MCF 10A (cell line): ENCODE data around the gene DPP4. TPM values are rescaled to one million over a fixed set of nuclear protein-coding genes. Genes with fewer than 3 reads are reported as not detected.

ENCODE experiments used
- BruUV-seq: library from RNA; stranded (reverse); fragments of 400-500 nt; replicated peaks from 2 replicates; lab custom pipeline; 2021; lab: Mats Ljungman, UMichigan
- CTCF ChIA-PET: fragments of 300-600 bp; sonication (Branson Sonifier 250); formaldehyde crosslinking; extraction: SDS; loops from one replicate; lab custom pipeline; 2021; ENCODE audit warnings: antibody characterized with exemption, inconsistent platforms; lab: Yijun Ruan, JAX
- POLR2A ChIA-PET: fragments of 300-600, 350-650 bp; sonication (Branson Sonifier 250); formaldehyde crosslinking; extraction: SDS; loops from one replicate; lab custom pipeline; 2020; ENCODE audit warnings: antibody characterized with exemption, inconsistent platforms; lab: Yijun Ruan, JAX
- DNase-seq: peaks from one replicate; pipeline ENCODE4 v3.0.0-alpha.2; 2018; ENCODE audit not compliant: unreplicated experiment
- H3K27ac Mint-ChIP-seq: one replicate; pipeline ENCODE4 v1.8.0; 2022; ENCODE audit warnings: mild to moderate bottlenecking, low read depth, mixed read lengths; ENCODE audit not compliant: unreplicated experiment
- H3K27me3 Mint-ChIP-seq: one replicate; pipeline ENCODE4 v1.8.0; 2022; ENCODE audit warnings: mixed read lengths; ENCODE audit not compliant: insufficient read depth, unreplicated experiment
- H3K36me3 Mint-ChIP-seq: one replicate; pipeline ENCODE4 v1.8.0; 2022; ENCODE audit warnings: mild to moderate bottlenecking, moderate library complexity, mixed read lengths; ENCODE audit not compliant: insufficient read depth, unreplicated experiment
- H3K4me1 Mint-ChIP-seq: one replicate; pipeline ENCODE4 v1.8.0; 2022; ENCODE audit warnings: mixed read lengths; ENCODE audit not compliant: insufficient read depth, unreplicated experiment
- H3K4me3 Mint-ChIP-seq: one replicate; pipeline ENCODE4 v1.8.0; 2022; ENCODE audit warnings: mild to moderate bottlenecking, moderate library complexity, mixed read lengths; ENCODE audit not compliant: unreplicated experiment
- H3K9me3 Mint-ChIP-seq: one replicate; pipeline ENCODE4 v1.8.0; 2022; ENCODE audit warnings: mixed read lengths; ENCODE audit not compliant: unreplicated experiment
- intact Hi-C: fragments of 100-400 bp; cut with micrococcal nuclease; formaldehyde crosslinking; loops from 2 replicates; pipeline ENCODE4 v1.14.1; 2022
- total RNA-seq: library from RNA; stranded (reverse); gene quantifications from 2 replicates; pipeline ENCODE4 v1.2.3, GENCODE V29; 2022
- TF ChIP-seq, protein P1 (sequence below): fragments of 200-600 bp; IDR thresholded peaks from one replicate; pipeline ENCODE4 v1.8.0; 2022; ENCODE audit warnings: antibody characterized with exemption, mild to moderate bottlenecking; ENCODE audit not compliant: unreplicated experiment

The DPP4 gene
- total RNA-seq, 1 experiment from 2014 or later = not detected

GRCh38 chr2:161976295-161976694, 97.7 kb downstream of the DPP4 start:
- Mint-ChIP-seq H3K9me3 (no peaks in the 10 kb centered on the region), H3K4me1 (no peaks in the 10 kb centered on the region), H3K27ac (no peak overlapping the region), H3K36me3 (no peaks in the 10 kb centered on the region), H3K27me3 (peaks cover 10% of the 10 kb centered on the region), H3K4me3 (no peak overlapping the region)
- intact Hi-C loops = no loop called here
- TF ChIP-seq, protein P1, sequence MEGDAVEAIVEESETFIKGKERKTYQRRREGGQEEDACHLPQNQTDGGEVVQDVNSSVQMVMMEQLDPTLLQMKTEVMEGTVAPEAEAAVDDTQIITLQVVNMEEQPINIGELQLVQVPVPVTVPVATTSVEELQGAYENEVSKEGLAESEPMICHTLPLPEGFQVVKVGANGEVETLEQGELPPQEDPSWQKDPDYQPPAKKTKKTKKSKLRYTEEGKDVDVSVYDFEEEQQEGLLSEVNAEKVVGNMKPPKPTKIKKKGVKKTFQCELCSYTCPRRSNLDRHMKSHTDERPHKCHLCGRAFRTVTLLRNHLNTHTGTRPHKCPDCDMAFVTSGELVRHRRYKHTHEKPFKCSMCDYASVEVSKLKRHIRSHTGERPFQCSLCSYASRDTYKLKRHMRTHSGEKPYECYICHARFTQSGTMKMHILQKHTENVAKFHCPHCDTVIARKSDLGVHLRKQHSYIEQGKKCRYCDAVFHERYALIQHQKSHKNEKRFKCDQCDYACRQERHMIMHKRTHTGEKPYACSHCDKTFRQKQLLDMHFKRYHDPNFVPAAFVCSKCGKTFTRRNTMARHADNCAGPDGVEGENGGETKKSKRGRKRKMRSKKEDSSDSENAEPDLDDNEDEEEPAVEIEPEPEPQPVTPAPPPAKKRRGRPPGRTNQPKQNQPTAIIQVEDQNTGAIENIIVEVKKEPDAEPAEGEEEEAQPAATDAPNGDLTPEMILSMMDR = no peak
- BruUV-seq = no TSS peak
- CTCF ChIA-PET = no interaction called here
- POLR2A ChIA-PET = no interaction called here
- no peak for DNase-seq

DNA sequence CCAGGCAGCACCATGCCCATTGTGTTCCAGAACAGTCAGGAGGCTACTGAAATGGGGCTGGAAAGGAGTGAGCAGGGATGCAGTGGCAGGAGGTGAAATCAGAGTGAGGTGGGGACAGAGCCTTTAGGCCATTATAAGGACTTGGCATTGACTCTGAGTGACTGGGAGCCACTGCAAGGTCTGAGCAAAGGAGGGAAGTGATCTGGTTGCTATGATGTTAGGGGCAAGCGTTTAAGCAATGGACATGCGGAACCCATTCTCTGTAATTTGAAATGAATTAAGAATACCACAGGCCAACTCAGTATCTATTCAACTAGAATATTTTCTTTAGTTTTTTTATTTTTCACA, 98.2 kb downstream of the DPP4 start:
- BruUV-seq = no TSS peak
- Mint-ChIP-seq H3K27ac (no peak overlapping the region), H3K4me1 (no peaks in the 10 kb centered on the region), H3K9me3 (no peaks in the 10 kb centered on the region), H3K36me3 (no peaks in the 10 kb centered on the region), H3K4me3 (no peak overlapping the region), H3K27me3 (peaks cover 10% of the 10 kb centered on the region)
- intact Hi-C loops = no loop called here
- ChIA-PET POLR2A (no interaction called here), CTCF (interaction anchor here (0.7 kb wide), 1 partner anchor 184 kb away, joined by 7 read pairs; no protein-coding TSS in a partner anchor)
- DNase-seq = no peak
- TF ChIP-seq, protein P1 = no peak

DNA sequence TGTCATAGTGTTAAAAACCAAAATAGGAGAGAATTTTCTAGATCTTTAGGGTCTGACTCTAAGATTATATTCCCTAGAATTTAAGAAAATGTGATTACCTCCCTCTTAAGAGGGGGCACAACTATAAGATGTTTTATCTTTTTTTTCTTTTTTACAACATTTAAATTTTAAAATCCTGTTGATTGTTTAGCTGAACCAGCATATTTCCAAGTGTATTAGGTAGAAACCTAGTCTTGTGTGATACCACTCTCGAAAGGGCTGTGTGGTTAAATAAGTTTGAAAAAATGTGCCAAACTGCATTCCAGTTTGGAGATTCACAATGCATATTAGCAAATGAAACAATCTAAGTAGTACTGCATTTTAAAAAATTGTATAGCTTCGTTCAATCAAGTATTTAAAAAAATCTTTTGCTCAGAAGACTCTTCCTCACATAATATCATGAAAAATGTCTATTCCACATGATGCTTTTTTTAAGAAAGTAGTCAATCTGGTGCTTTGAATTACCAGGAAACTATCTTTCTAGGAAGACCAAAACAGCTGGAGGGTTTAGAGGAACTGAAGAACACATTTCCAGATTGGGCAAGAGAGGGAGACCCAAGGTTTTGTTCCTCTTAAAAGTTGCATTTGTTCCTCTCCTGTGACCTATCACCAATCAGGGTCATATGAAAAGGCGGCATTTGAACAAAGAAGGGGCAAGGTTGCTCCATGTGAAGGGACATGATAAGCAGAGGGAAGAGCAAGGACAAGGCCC, 98.8 kb downstream of the DPP4 start:
- DNase-seq = no peak
- Mint-ChIP-seq H3K9me3 (no peaks in the 10 kb centered on the region), H3K27me3 (peaks cover 10% of the 10 kb centered on the region), H3K4me1 (no peaks in the 10 kb centered on the region), H3K4me3 (no peak overlapping the region), H3K27ac (no peak overlapping the region), H3K36me3 (no peaks in the 10 kb centered on the region)
- TF ChIP-seq, protein P1 = no peak
- intact Hi-C loops = no loop called here
- CTCF ChIA-PET = interaction anchor here (0.7 kb wide), 1 partner anchor 184 kb away, joined by 7 read pairs; no protein-coding TSS in a partner anchor
- POLR2A ChIA-PET = no interaction called here
- no TSS peak for BruUV-seq

DNA sequence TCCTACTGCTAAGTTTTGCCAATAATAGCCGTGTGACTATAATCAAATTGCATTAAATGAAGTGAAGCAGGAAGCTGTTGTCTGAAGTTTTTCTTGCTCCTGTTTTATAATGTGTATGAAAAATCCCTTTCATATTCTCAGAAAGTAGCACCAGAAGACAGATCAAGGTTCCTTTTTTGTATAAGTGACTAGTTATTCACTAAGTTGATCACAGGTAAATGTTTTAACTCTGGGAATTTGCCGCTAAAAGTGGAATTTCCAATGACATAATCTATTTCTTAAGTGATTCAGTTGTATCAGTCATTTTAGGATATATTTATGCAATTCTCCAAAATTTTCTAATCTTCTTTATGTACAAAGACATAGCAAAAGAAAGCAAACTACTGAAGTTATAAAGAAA, 99.6 kb downstream of the DPP4 start:
- no peak overlapping the region for H3K4me3 Mint-ChIP-seq
- no peaks in the 10 kb centered on the region for H3K9me3 Mint-ChIP-seq
- peaks cover 10% of the 10 kb centered on the region for H3K27me3 Mint-ChIP-seq
- DNase-seq = no peak
- ChIA-PET CTCF (no interaction called here), POLR2A (no interaction called here)
- no peak overlapping the region for H3K27ac Mint-ChIP-seq
- H3K4me1 Mint-ChIP-seq = no peaks in the 10 kb centered on the region
- no peaks in the 10 kb centered on the region for H3K36me3 Mint-ChIP-seq
- BruUV-seq = no TSS peak
- TF ChIP-seq, protein P1 = no peak
- intact Hi-C loops = no loop called here
